Smooth muscle cell (in vitro differentiated cells): ENCODE results near the gene A2M. TPM values are rescaled to one million over a fixed set of nuclear protein-coding genes. Genes with fewer than 3 reads are reported as not detected.

Source experiments
- DNase-seq: peaks from one replicate; lab custom pipeline; 2025; ENCODE audit not compliant: unreplicated experiment; lab: John Stamatoyannopoulos, UW
- H2AFZ ChIP-seq: fragments of 200-600 bp; sonication (generic); 2 replicates; pipeline ENCODE4 v1.6.0; 2016; ENCODE audit warnings: antibody characterized with exemption, low read depth, mild to moderate bottlenecking
- H3F3A ChIP-seq: fragments of 200-600 bp; sonication (generic); 2 replicates; pipeline ENCODE4 v1.6.0; 2017; ENCODE audit warnings: antibody characterized with exemption, low read depth
- H3K27ac ChIP-seq: fragments of 200-600 bp; sonication (generic); 2 replicates; pipeline ENCODE4 v1.5.1; 2016; ENCODE audit warnings: low read depth, mild to moderate bottlenecking
- H3K27me3 ChIP-seq: fragments of 200-600 bp; sonication (generic); 2 replicates; pipeline ENCODE4 v1.6.1; 2016; ENCODE audit warnings: low read depth, mild to moderate bottlenecking
- H3K36me3 ChIP-seq: fragments of 200-600 bp; sonication (generic); 2 replicates; pipeline ENCODE4 v1.5.1; 2016; ENCODE audit warnings: low read depth
- H3K4me1 ChIP-seq: fragments of 200-600 bp; sonication (generic); 2 replicates; pipeline ENCODE4 v1.5.1; 2016; ENCODE audit warnings: low read depth
- H3K4me2 ChIP-seq: fragments of 200-600 bp; sonication (generic); 2 replicates; pipeline ENCODE4 v1.6.0; 2016; ENCODE audit warnings: mild to moderate bottlenecking
- H3K4me3 ChIP-seq: fragments of 200-600 bp; sonication (generic); 2 replicates; pipeline ENCODE4 v1.5.1; 2016; ENCODE audit warnings: mild to moderate bottlenecking
- H3K79me2 ChIP-seq: fragments of 200-600 bp; sonication (generic); 2 replicates; pipeline ENCODE4 v1.6.0; 2016; ENCODE audit warnings: low read depth, mild to moderate bottlenecking
- H3K9ac ChIP-seq: fragments of 200-600 bp; sonication (generic); 2 replicates; pipeline ENCODE4 v1.6.0; 2016; ENCODE audit warnings: low read depth
- H3K9me3 ChIP-seq: fragments of 200-600 bp; sonication (generic); replicated peaks from 2 replicates; pipeline ENCODE4 v1.5.1; 2016; ENCODE audit warnings: low read depth
- H4K20me1 ChIP-seq: fragments of 200-600 bp; sonication (generic); 2 replicates; pipeline ENCODE4 v1.6.0; 2016; ENCODE audit warnings: low read depth
- CTCF ChIP-seq: fragments of 200-600 bp; sonication (generic); IDR thresholded peaks from 2 replicates; pipeline ENCODE4 v1.5.1; 2017; ENCODE audit warnings: borderline replicate concordance, mild to moderate bottlenecking, antibody characterized with exemption; ENCODE audit not compliant: insufficient read depth, poor library complexity, severe bottlenecking
- WGBS: methylation state at CpG from one replicate; pipeline ENCODE4 v1.1.7; 2016; ENCODE audit warnings: low lambda C conversion rate; 5-methylcytosine and 5-hydroxymethylcytosine counted together
- polyA plus RNA-seq: library from polyadenylated mRNA; unstranded; fragments of >200 nt; fragmentation: Nextera tagmentation; extraction: Ambion mirVana; gene quantifications from 2 replicates; pipeline ENCODE4 v1.2.1, GENCODE V29; 2016
- total RNA-seq: library from RNA; depleted of rRNA; stranded (reverse); fragments of >200 nt; gene quantifications from 2 replicates; pipeline ENCODE4 v1.2.3, GENCODE V29; 2014

The A2M gene
- total and polyA plus RNA-seq, 2 experiments from 2014 or later = 72.8 to 108 TPM

DNA sequence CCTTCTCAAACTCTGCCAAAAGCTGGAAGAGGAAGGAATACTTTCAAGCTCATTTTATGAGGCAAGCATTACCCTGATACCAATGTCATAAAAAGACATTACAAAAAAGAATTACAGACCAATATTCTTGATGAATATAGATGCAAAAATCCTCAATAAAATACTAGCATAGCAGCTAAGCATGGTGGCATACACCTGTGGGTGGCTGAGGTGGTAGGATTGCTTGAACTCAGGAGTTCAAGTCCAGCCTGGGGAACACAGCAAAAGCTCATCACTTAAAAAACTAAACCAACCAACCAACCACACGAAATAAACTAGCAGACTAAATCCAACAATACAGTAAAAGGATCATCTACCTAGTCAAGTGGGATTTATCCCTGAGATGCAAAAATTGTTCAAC is 29.6 kb downstream of the A2M start:
- Histone ChIP-seq H4K20me1 (no peaks in the 10 kb centered on the region), H3F3A (no peaks in the 10 kb centered on the region), H3K27me3 (no peaks in the 10 kb centered on the region), H3K9ac (no peak overlapping the region), H3K4me3 (no peak overlapping the region), H3K4me1 (no peaks in the 10 kb centered on the region), H3K9me3 (peaks cover 16% of the 10 kb centered on the region), H2AFZ (no peak overlapping the region), H3K4me2 (no peak overlapping the region), H3K27ac (no peak overlapping the region), H3K79me2 (no peaks in the 10 kb centered on the region), H3K36me3 (peaks cover 11% of the 10 kb centered on the region)
- TF ChIP-seq CTCF = no peak
- DNase-seq = no peak
- WGBS = 66% methylated on average over 1 of the region's 1 CpG

DNA sequence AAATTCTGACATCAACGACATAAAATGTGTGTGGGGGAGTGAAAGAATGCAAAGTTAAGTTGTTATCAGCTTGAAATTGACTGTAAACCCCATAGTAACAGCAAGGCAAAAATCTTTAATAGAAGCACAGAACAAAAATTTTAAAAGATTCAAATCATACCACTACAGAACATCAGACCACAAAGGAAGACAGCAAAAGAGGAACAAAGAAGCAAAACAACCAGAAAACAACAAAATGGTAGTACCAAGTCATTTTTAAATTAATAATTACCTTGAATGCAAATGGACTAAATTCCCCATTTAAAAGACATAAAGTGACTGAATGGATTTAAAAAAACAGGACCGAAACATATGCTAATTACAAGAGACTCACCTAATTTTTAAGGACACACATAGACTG is 31.3 kb downstream of the A2M start:
- no peaks in the 10 kb centered on the region for H3K27me3 ChIP-seq
- no peaks in the 10 kb centered on the region for H3F3A ChIP-seq

GRCh38 chr12:9083793-9084192 is 31.9 kb downstream of the A2M start:
- Histone ChIP-seq H3K27ac (no peak overlapping the region), H3K4me3 (no peak overlapping the region), H3F3A (no peaks in the 10 kb centered on the region), H3K36me3 (peaks cover 13% of the 10 kb centered on the region), H4K20me1 (no peaks in the 10 kb centered on the region), H3K4me2 (no peak overlapping the region), H3K4me1 (no peaks in the 10 kb centered on the region), H3K9me3 (peaks cover 16% of the 10 kb centered on the region), H3K9ac (no peak overlapping the region), H3K27me3 (no peaks in the 10 kb centered on the region), H2AFZ (no peak overlapping the region), H3K79me2 (no peaks in the 10 kb centered on the region)
- WGBS = 89% methylated on average over 2 of the region's 2 CpGs
- no peak for TF ChIP-seq CTCF
- DNase-seq = no peak

More for the DNA sequence above, 31.3 kb downstream of the A2M start:
- no peak overlapping the region for H3K27ac ChIP-seq
- H3K9ac ChIP-seq = no peak overlapping the region
- no peak overlapping the region for H2AFZ ChIP-seq
- H3K9me3 ChIP-seq = peaks cover 16% of the 10 kb centered on the region
- 72% methylated on average over 2 of the region's 2 CpGs for WGBS
- no peaks in the 10 kb centered on the region for H4K20me1 ChIP-seq
- H3K79me2 ChIP-seq = no peaks in the 10 kb centered on the region
- H3K4me1 ChIP-seq = no peaks in the 10 kb centered on the region
- DNase-seq = no peak
- peaks cover 11% of the 10 kb centered on the region for H3K36me3 ChIP-seq
- no peak for TF ChIP-seq CTCF
- no peak overlapping the region for H3K4me3 ChIP-seq
- H3K4me2 ChIP-seq = no peak overlapping the region

DNA sequence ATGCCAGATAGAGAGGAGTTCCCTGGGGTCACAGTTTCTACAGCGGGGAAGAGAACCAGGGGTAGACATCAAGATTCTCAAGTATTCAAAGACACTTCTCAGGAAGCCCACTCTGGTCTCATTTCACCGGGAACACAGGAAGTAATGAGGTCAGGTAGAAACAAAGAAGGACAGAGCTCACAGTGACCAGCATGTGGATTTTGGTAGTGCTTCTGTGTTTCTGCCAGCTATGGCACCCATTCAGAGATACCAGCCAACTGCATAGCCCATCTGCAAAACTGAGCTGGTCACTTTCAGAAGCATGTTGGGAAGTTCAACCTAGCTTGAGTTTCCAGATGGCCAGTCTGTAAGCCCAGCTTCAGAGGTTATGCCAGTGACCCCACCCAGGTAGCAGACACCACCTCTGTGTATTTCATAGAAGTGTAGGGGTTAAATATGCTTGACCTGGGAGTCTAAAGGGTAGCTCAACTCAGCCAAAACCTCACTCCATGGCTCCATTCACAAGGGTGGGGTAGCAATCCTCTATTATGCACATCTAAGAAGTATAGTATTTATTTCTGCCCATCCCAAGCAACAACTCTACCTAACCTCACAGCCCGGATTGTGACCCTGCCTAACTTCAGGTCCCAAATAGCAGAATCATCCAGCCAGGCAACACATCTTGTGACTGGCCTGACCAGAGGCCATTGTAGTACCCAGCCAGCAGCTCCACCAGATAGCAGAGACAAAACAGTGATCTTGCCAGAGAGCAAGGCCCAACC is 33.9 kb downstream of the A2M start:
- Histone ChIP-seq H3K79me2 (no peaks in the 10 kb centered on the region), H3K4me3 (no peak overlapping the region), H3K27ac (no peak overlapping the region), H4K20me1 (no peaks in the 10 kb centered on the region), H3K27me3 (no peaks in the 10 kb centered on the region), H3K4me1 (no peaks in the 10 kb centered on the region), H3F3A (no peaks in the 10 kb centered on the region), H3K9me3 (peaks cover 16% of the 10 kb centered on the region), H3K4me2 (no peak overlapping the region), H2AFZ (no peak overlapping the region), H3K9ac (no peak overlapping the region), H3K36me3 (peaks cover 17% of the 10 kb centered on the region)
- DNase-seq = no peak
- no peak for TF ChIP-seq CTCF
- WGBS = 90% methylated on average over 3 of the region's 3 CpGs
